WERI-Rb-1 (cell line): ENCODE measurements around the gene IL17REL.

Source experiments
- DNase-seq: peaks from one replicate; pipeline ENCODE4 v3.0.0-alpha.2; 2020
- H3K27ac ChIP-seq: fragments of 250-450 bp; sonication (Bioruptor Pico); 2 replicates; pipeline ENCODE4 v1.5.1; 2020; ENCODE audit warnings: mild to moderate bottlenecking, moderate library complexity
- H3K27me3 ChIP-seq: fragments of 250-450 bp; sonication (Bioruptor Pico); 2 replicates; pipeline ENCODE4 v1.5.1; 2021; ENCODE audit warnings: mild to moderate bottlenecking, low read depth, moderate library complexity; ENCODE audit not compliant: insufficient read depth, severe bottlenecking
- H3K36me3 ChIP-seq: fragments of 250-450 bp; sonication (Bioruptor Pico); 2 replicates; pipeline ENCODE4 v1.5.1; 2020; ENCODE audit warnings: mild to moderate bottlenecking, moderate library complexity
- H3K4me3 ChIP-seq: 2 replicates; pipeline ENCODE4 v1.5.1; 2011; ENCODE audit warnings: low read depth, mild to moderate bottlenecking, control low read depth, low read length
- H3K9me3 ChIP-seq: fragments of 250-450 bp; sonication (Bioruptor Pico); 2 replicates; pipeline ENCODE4 v1.5.1; 2021; ENCODE audit warnings: mild to moderate bottlenecking, moderate library complexity; ENCODE audit not compliant: severe bottlenecking
- CTCF ChIP-seq: IDR thresholded peaks from 2 replicates; pipeline ENCODE4 v1.5.1; 2011; ENCODE audit warnings: low read depth, mild to moderate bottlenecking, control low read depth, inconsistent platforms, low read length

The IL17REL gene

GRCh38 chr22:49972163-49973017 is 40.2 kb downstream of the IL17REL start:
- no peaks in the 10 kb centered on the region for H3K36me3 ChIP-seq
- no peaks in the 10 kb centered on the region for H3K27me3 ChIP-seq
- no peak overlapping the region for H3K27ac ChIP-seq
- TF ChIP-seq CTCF, result no peak
- no peak overlapping the region for H3K4me3 ChIP-seq
- DNase-seq, result no peak
- H3K9me3 ChIP-seq, result no peaks in the 10 kb centered on the region

GRCh38 chr22:49971232-49972162 is 41.1 kb downstream of the IL17REL start:
- no peak for DNase-seq
- no peaks in the 10 kb centered on the region for H3K36me3 ChIP-seq

GRCh38 chr22:49970528-49971231 is 41.9 kb downstream of the IL17REL start:
- no peaks in the 10 kb centered on the region; the same call in 1 of the 2 replicates for H3K36me3 ChIP-seq
- TF ChIP-seq CTCF, result no peak
- H3K4me3 ChIP-seq, result no peak overlapping the region
- no peaks in the 10 kb centered on the region for H3K27me3 ChIP-seq
- no peaks in the 10 kb centered on the region for H3K9me3 ChIP-seq
- DNase-seq, result peak; percentile 35
- no peak overlapping the region for H3K27ac ChIP-seq

More at GRCh38 chr22:49971232-49972162, 41.1 kb downstream of the IL17REL start:
- H3K9me3 ChIP-seq, result no peaks in the 10 kb centered on the region
- no peak for TF ChIP-seq CTCF
- no peak overlapping the region for H3K27ac ChIP-seq
- H3K4me3 ChIP-seq, result no peak overlapping the region
- H3K27me3 ChIP-seq, result no peaks in the 10 kb centered on the region

GRCh38 chr22:49969751-49970527 is 42.6 kb downstream of the IL17REL start:
- no peak for DNase-seq
- no peak overlapping the region for H3K4me3 ChIP-seq
- no peaks in the 10 kb centered on the region for H3K9me3 ChIP-seq
- H3K36me3 ChIP-seq, result no peaks in the 10 kb centered on the region; the same call in 1 of the 2 replicates
- no peak overlapping the region for H3K27ac ChIP-seq
- no peaks in the 10 kb centered on the region for H3K27me3 ChIP-seq
- TF ChIP-seq CTCF, result no peak
